Activated CD8-positive, alpha-beta memory T cell treated with anti-CD3 and anti-CD28 coated beads for 1 hour (primary cell): Measurements from ENCODE around the gene SLCO6A1.

Experiments
- DNase-seq, 2 donors: peaks; one replicate each; pipeline ENCODE4 v3.0.0-alpha.2; 2020; ENCODE audit warnings: low read depth in 1 of 2; ENCODE audit errors: extremely low read depth in 1 of 2

SLCO6A1 gene

GRCh38 chr5:102453716-102454115 is 45.1 kb downstream of the SLCO6A1 start:
- no peak for DNase-seq

GRCh38 chr5:102451082-102451481 is 47.7 kb downstream of the SLCO6A1 start:
- no peak for DNase-seq

- no peak for DNase-seq
Observed at GRCh38 chr5:102450313-102450990, 48.3 kb downstream of the SLCO6A1 start.

GRCh38 chr5:102433473-102433872 is 65.3 kb downstream of the SLCO6A1 start:
- no peak for DNase-seq

GRCh38 chr5:102421647-102422046 is 77.2 kb downstream of the SLCO6A1 start:
- no peak for DNase-seq

GRCh38 chr5:102418531-102418930 is 80.3 kb downstream of the SLCO6A1 start:
- DNase-seq = no peak

- no peak for DNase-seq
Observed at GRCh38 chr5:102414448-102414847, 84.4 kb downstream of the SLCO6A1 start.

GRCh38 chr5:102388235-102388634 is 110.6 kb downstream of the SLCO6A1 start:
- DNase-seq = no peak

GRCh38 chr5:102385365-102385764 is 113.4 kb downstream of the SLCO6A1 start:
- no peak for DNase-seq

- DNase-seq = no peak
Observed at GRCh38 chr5:102380174-102380573, 118.6 kb downstream of the SLCO6A1 start.

- no peak for DNase-seq
Observed at GRCh38 chr5:102375876-102376275, 122.9 kb downstream of the SLCO6A1 start.

- no peak for DNase-seq
Observed at GRCh38 chr5:102375272-102375671, 123.5 kb downstream of the SLCO6A1 start.

- DNase-seq = no peak
Observed at GRCh38 chr5:102368392-102368791, 130.4 kb downstream of the SLCO6A1 start.

GRCh38 chr5:102341681-102342288 is 157.0 kb downstream of the SLCO6A1 start:
- no peak for DNase-seq

GRCh38 chr5:102324714-102325113 is 174.1 kb downstream of the SLCO6A1 start:
- no peak for DNase-seq
